DND-41 (cell line): ENCODE results near the gene MUC6.

Experiments used
- EZH2 ChIP-seq: IDR thresholded peaks from 3 replicates; pipeline ENCODE4 v1.6.1; 2012; ENCODE audit warnings: borderline replicate concordance, low read depth, mild to moderate bottlenecking, moderate library complexity, low read length, inconsistent platforms; ENCODE audit not compliant: severe bottlenecking
- TF ChIP-seq, protein P1 (sequence below): IDR thresholded peaks from 2 replicates; pipeline ENCODE4 v1.5.1; 2012; ENCODE audit warnings: borderline replicate concordance, low read length, moderate library complexity, mild to moderate bottlenecking; ENCODE audit not compliant: poor library complexity, severe bottlenecking; ENCODE audit errors: extremely low read depth

DNA sequence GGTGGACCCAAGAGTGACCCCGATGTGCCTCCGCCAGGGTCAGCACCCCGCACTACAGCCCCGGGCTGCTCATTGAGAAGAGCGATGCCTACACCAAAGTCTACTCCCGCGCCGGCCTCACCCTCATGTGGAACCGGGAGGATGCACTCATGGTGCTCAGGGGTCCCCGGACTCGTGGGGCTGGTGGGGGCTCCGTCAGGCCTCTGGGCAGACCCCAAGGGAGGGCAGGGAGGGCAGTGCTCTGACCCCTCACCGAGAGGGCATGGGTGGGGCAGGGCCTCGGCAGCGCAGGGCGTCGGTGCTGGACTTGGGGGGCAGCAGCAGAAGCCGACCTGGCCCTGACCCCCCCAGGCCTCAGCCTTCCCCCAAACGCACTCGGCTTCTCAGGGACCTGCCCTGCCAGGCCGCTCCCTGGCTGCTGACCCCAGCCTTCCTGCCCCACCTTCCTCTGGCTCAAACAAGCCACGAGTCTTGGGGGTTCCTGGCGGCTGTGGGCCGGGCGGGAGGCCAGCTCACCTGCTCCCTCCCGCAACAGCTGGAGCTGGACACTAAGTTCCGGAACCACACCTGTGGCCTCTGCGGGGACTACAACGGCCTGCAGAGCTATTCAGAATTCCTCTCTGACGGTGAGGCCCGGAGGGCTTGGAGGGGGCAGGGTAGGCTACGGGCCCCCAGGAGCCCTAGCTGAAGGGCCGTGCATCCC lies 41.0 kb upstream of the MUC6 start:
- TF ChIP-seq, protein P1, sequence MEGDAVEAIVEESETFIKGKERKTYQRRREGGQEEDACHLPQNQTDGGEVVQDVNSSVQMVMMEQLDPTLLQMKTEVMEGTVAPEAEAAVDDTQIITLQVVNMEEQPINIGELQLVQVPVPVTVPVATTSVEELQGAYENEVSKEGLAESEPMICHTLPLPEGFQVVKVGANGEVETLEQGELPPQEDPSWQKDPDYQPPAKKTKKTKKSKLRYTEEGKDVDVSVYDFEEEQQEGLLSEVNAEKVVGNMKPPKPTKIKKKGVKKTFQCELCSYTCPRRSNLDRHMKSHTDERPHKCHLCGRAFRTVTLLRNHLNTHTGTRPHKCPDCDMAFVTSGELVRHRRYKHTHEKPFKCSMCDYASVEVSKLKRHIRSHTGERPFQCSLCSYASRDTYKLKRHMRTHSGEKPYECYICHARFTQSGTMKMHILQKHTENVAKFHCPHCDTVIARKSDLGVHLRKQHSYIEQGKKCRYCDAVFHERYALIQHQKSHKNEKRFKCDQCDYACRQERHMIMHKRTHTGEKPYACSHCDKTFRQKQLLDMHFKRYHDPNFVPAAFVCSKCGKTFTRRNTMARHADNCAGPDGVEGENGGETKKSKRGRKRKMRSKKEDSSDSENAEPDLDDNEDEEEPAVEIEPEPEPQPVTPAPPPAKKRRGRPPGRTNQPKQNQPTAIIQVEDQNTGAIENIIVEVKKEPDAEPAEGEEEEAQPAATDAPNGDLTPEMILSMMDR: no peak
- no peak for TF ChIP-seq EZH2
